Thymus (tissue), 11 donors: ENCODE results near the gene USF2. TPM values are rescaled to one million over a fixed set of nuclear protein-coding genes. Genes with fewer than 3 reads are reported as not detected.
"Not testable (repeated sequence)": the region's sequence is repeated elsewhere in the genome, so short reads cannot be mapped to it uniquely, and the experiment has no call there.

Source experiments
- DNase-seq, 9 donors: peaks; one replicate each; pipeline ENCODE4 v3.0.0-alpha.2; 2013; ENCODE audit warnings: low spot score in 9 of 9, low read depth in 6 of 9, missing footprints in 1 of 9
- H3K27ac ChIP-seq, 2 donors: one replicate each; pipeline ENCODE4 v1.5.1; 2013; ENCODE audit warnings: control low read depth in 1 of 2, low read depth in 1 of 2, low read length in 1 of 2, mild to moderate bottlenecking in 1 of 2, moderate library complexity in 1 of 2
- H3K27me3 ChIP-seq, 2 donors: one replicate each; pipeline ENCODE4 v1.5.1; 2013; ENCODE audit warnings: low read length in 1 of 2; ENCODE audit not compliant: control insufficient read depth in 2 of 2, insufficient read depth in 1 of 2
- H3K36me3 ChIP-seq, 2 donors: one replicate each; pipeline ENCODE4 v1.5.1; 2013; ENCODE audit warnings: low read length in 1 of 2, mild to moderate bottlenecking in 1 of 2, moderate library complexity in 1 of 2; ENCODE audit not compliant: control insufficient read depth in 2 of 2, insufficient read depth in 2 of 2
- H3K4me1 ChIP-seq, 2 donors: one replicate each; pipeline ENCODE4 v1.5.1; 2013; ENCODE audit warnings: low read length in 2 of 2; ENCODE audit not compliant: control insufficient read depth in 2 of 2, insufficient read depth in 2 of 2
- H3K4me3 ChIP-seq, 2 donors: one replicate each; pipeline ENCODE4 v1.5.1; 2013; ENCODE audit warnings: low read length in 2 of 2, control low read depth in 1 of 2, mild to moderate bottlenecking in 1 of 2
- H3K9me3 ChIP-seq, 2 donors: one replicate each; pipeline ENCODE4 v1.5.1; 2013; ENCODE audit warnings: low read length in 1 of 2, mild to moderate bottlenecking in 1 of 2; ENCODE audit not compliant: control insufficient read depth in 2 of 2, insufficient read depth in 1 of 2
- WGBS: extraction: QIAGEN DNeasy Blood & Tissue Kit; methylation state at CpG from one replicate; pipeline ENCODE4 v1.1.7; 2013; 5-methylcytosine and 5-hydroxymethylcytosine counted together
- polyA plus RNA-seq: library from polyadenylated mRNA; stranded (reverse); fragments of 200-250 nt; gene quantifications from one replicate; pipeline ENCODE4 v1.2.3, GENCODE V29; 2013
- total RNA-seq: library from RNA; stranded (reverse); fragments of 120-200 nt; gene quantifications from one replicate; pipeline ENCODE4 v1.2.4, GENCODE V29; 2013
- donor health status: healthy.

USF2 gene
- total and polyA plus RNA-seq, 2 donors, result 58.8 to 151 TPM

DNA sequence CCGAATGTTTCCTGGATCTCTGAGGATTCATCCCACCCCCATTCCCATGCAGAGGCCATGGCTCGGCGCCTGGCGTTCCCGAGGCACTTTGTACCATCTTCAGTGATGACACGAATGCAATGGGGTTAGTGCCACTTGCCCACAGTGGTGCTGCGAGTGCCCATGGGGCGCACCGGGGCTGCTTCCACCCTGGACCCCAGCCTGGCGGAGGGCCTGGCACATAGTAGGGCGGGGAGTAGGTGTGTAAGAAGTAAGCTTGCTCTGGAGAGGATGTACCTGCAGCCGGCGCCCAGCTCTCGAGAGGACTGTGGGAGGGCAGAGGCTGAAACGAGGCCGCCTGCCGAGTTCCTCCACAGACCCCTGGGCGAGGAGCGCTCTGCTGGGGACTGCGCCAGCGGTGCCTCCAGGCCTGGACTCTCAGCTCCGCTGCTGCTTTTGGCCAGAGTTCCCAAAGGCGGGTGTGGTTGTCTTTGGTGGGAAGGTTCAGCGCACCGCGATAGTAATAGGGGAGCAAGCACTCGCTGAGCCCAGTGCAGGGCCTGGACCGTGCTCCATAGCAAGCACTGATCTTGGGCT, 8.0 kb downstream of the USF2 start:
- Histone ChIP-seq H3K27me3 (peaks cover 0 to 1% of the 10 kb centered on the region in 2 donors), H3K27ac (no peak overlapping the region), H3K4me3 (no peak overlapping the region), H3K4me1 (peaks cover 0 to under 1% of the 10 kb centered on the region in 2 donors), H3K36me3 (peaks cover 51 to 69% of the 10 kb centered on the region in 2 donors), H3K9me3 (no peaks in the 10 kb centered on the region)
- 97% methylated on average over 28 of the region's 28 CpGs for WGBS
- DNase-seq, result no peak

DNA sequence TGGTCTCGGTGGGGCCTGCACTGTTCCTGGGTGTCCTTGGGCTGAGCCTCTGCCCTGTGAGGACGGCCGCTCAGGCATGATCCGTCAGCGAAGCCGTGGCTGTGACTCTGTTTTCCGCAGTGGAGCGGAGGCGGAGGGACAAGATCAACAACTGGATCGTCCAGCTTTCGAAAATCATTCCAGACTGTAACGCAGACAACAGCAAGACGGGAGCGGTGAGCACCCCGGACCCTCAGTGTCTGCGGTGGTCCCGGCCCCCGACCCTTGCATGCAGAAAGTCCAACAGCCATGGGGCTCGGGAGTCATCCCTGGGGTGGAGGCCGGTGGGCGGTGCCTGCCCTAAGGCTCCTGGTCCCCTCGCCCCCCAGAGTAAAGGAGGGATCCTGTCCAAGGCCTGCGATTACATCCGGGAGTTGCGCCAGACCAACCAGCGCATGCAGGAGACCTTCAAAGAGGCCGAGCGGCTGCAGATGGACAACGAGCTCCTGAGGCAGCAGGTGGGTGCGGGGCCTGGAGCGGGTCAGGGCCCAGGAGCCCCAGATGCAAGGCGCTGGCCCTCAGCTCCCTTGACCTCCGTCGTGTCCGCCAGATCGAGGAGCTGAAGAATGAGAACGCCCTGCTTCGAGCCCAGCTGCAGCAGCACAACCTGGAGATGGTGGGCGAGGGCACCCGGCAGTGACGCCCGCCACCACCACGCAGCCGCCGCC, 10.0 kb downstream of the USF2 start:
- Histone ChIP-seq H3K36me3 (peaks cover 38 to 50% of the 10 kb centered on the region in 2 donors), H3K27me3 (peaks cover 0 to 16% of the 10 kb centered on the region in 2 donors), H3K9me3 (no peaks in the 10 kb centered on the region), H3K27ac (no peak overlapping the region), H3K4me3 (no peak overlapping the region), H3K4me1 (peaks cover 0 to 7% of the 10 kb centered on the region in 2 donors)
- WGBS, result 97% methylated on average over 45 of the region's 45 CpGs
- no peak for DNase-seq

DNA sequence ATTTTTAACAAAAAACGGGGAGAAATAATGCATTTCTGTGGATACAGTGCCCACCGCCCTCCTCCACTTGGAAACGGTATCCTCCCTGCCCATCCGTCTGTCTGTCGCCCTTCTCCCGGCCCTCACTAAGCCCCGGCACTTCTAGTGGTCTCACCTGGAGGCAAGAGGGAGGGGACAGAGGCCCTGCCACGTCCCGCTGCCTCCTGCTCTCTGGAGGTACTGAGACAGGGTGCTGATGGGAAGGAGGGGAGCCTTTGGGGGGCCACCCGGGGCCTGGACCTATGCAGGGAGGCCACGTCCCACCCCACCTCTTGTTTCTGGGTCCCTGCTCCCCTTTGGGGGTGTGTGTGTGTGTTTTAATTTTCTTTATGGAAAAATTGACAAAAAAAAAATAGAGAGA, 10.6 kb downstream of the USF2 start:
- Histone ChIP-seq H3K4me3 (no peak overlapping the region), H3K36me3 (peaks cover 32 to 44% of the 10 kb centered on the region in 2 donors), H3K27ac (no peak overlapping the region), H3K4me1 (peaks cover 0 to 7% of the 10 kb centered on the region in 2 donors), H3K27me3 (peaks cover 0 to 16% of the 10 kb centered on the region in 2 donors), H3K9me3 (no peaks in the 10 kb centered on the region)
- no peak for DNase-seq
- WGBS, result 98% methylated on average over 11 of the region's 11 CpGs

DNA sequence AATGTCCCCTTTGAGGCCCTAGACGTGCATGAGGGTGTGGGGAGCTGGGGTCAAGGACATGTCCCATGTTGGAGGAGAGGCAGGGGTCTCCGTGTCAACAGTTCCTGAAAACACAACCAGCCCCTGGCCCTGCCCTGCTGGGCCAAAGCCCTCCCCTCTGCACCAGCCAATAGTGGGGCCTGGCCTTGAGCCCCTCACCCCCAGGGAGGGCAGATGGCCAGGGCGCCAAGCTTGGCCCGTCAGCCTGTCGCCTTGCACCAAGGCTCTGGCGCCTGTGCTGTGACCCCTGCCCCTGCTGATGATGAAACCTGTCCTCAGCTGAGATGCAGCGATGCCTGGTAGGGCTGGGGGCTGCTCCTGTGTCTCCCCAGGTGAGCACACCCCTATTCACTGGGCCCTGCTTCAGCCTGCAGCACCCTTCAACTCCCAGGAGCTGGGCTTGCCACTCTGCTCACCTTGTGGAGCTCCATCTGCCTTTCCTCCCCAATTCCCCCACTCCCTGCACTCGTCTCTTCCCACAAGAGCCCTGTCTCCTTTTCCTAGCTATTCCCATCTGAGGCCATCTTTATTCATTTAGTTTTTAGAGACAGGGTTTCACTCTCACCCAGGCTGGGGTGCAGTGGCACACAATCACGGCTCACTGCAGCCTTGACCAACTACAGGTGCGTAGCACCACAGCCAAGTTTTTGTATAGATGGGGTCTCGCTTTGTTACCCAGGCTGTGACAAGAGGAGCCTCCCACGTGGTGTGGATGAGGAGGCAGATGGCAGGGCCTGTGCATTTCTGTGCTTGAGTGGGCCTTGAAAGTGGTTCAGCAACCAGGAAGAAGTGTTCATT, 11.4 kb downstream of the USF2 start:
- Histone ChIP-seq H3K4me3 (no peak overlapping the region), H3K27me3 (peaks cover 0 to 16% of the 10 kb centered on the region in 2 donors), H3K27ac (no peak overlapping the region), H3K36me3 (peaks cover 27 to 39% of the 10 kb centered on the region in 2 donors), H3K4me1 (peaks cover 0 to 7% of the 10 kb centered on the region in 2 donors), H3K9me3 (no peaks in the 10 kb centered on the region)
- 94% methylated on average over 12 of the region's 12 CpGs for WGBS
- no peak for DNase-seq

DNA sequence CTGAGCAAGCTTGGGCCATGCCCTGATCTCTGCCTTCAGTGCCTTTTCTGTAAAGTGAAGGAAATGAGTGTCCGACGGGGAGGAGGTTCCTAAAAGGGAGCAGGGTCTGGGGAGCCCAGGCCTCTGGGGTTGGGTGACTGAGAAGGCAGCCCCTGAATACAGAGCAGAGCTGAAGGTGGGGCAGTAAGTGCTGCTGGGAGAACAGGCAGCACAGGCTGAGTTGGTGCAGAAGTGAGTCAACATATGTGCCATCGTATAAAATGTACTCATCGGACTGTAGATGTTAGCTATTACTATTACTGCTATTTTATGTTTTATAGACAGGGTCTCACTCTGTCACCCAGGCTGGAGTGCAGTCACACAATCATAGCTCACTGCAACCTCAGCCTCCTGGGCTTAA, 12.5 kb downstream of the USF2 start:
- 95% methylated on average over 4 of the region's 4 CpGs for WGBS
- no peak overlapping the region for H3K4me3 ChIP-seq
- no peak for DNase-seq
- H3K27ac ChIP-seq, result no peak overlapping the region
- peaks cover 20 to 32% of the 10 kb centered on the region in 2 donors for H3K36me3 ChIP-seq
- peaks cover 0 to 16% of the 10 kb centered on the region in 2 donors for H3K27me3 ChIP-seq
- no peaks in the 10 kb centered on the region for H3K9me3 ChIP-seq
- peaks cover 0 to 7% of the 10 kb centered on the region in 2 donors for H3K4me1 ChIP-seq

DNA sequence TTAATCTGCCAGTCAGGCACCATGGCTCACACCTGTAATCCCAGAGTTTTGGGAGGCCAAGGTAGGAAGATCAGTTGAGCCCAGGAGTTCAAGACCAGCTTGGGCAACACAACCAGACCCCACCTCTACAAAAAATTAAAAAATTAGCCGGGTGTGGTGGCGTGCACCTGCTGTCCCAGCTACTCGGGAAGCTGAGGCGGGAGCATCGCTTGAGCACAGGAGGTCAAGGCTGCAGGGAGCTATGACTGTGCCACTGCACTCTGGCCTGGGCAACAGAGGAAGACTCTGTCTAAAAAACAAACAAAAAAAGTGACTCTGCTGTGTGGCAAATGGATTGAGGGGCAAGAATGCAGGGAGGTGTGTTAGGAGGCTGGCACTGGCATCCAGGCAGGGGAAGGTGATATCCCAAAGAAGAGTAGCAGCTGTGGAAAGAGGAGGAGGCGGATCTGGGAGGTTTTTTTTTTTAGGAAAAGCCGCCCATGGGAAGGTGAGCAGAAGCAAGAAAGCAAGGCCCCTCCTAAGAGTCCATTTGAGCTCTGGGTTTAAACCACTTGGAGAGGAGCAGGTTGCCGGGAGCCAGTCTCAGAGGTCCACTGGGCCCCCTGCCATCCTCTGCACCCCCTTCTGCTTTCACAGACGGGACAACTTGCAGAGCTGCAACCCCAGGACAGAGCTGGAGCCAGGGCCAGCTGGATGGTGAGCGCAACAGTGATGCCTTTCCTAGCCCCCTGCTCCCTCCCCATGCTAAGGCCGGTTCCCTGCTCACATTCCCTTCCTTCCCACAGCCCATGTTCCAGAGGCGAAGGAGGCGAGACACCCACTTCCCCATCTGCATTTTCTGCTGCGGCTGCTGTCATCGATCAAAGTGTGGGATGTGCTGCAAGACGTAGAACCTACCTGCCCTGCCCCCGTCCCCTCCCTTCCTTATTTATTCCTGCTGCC, 15.7 kb downstream of the USF2 start:
- H3K36me3 ChIP-seq, result peaks cover 0 to 5% of the 10 kb centered on the region in 2 donors
- no peaks in the 10 kb centered on the region for H3K9me3 ChIP-seq
- H3K4me3 ChIP-seq, result no peak overlapping the region
- peaks cover 0 to 7% of the 10 kb centered on the region in 2 donors for H3K4me1 ChIP-seq
- no peak for DNase-seq
- WGBS, result 96% methylated on average over 17 of the region's 17 CpGs
- H3K27ac ChIP-seq, result no peak overlapping the region
- peaks cover 0 to 16% of the 10 kb centered on the region in 2 donors for H3K27me3 ChIP-seq

DNA sequence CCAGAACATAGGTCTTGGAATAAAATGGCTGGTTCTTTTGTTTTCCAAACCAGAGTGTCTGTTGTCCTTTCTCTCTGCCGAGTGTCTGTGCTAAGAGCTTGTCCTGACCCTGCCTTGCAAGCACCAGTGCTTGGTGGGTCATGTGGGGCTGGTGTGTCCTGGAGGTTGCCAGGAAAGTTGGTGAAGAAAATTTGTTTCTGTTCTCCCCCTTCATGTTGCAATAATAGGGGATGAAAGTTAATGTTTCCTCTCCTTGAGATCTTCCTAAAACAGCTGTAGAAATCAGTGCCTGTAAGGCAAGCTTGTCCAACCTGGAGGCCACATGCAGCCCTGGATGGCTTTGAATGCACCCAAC, 16.3 kb downstream of the USF2 start:
- no peaks in the 10 kb centered on the region for H3K36me3 ChIP-seq
- DNase-seq, result no peak
- no peaks in the 10 kb centered on the region for H3K9me3 ChIP-seq
- no peak overlapping the region for H3K4me3 ChIP-seq
- peaks cover 0 to 7% of the 10 kb centered on the region in 2 donors for H3K4me1 ChIP-seq
- 91% methylated on average over 1 of the region's 1 CpG for WGBS
- peaks cover 0 to 16% of the 10 kb centered on the region in 2 donors for H3K27me3 ChIP-seq
- H3K27ac ChIP-seq, result no peak overlapping the region

DNA sequence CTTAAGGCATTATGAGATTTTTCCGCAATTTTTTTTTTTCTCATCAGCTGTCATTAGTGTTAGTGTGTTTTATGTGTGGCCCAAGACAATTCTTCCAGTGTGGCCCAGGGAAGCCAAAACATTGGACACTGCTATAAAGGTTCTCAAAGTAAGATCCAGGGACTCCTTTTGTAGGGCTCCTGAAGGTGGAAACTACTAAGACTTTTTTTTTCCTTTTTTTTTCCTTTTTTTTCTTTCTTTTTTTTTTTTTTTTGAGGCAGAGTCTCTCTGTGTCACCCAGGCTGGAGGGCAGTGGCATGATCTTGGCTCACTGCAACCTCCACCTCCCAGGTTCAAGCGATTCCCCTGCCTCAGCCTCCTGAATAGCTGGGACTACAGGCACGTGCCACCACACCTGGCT, 16.7 kb downstream of the USF2 start:
- not testable (repeated sequence) for H3K4me1 ChIP-seq, H3K27ac ChIP-seq, H3K9me3 ChIP-seq, H3K4me3 ChIP-seq, DNase-seq, H3K36me3 ChIP-seq
- 92% methylated on average over 3 of the region's 3 CpGs for whole genome bisulfite sequencing
- H3K27me3 ChIP-seq, result peaks cover 0 to 18% of the 10 kb centered on the region in 2 donors
